Epithelial cell of esophagus (primary cell): ENCODE results near the gene BRAP.
"Not testable (repeated sequence)": the region's sequence is repeated elsewhere in the genome, so short reads cannot be mapped to it uniquely, and the experiment has no call there.

Source experiments
- DNase-seq: peaks from one replicate; pipeline ENCODE4 v3.0.0; 2010; ENCODE audit warnings: low read depth
- H3K4me3 ChIP-seq: 2 replicates; pipeline ENCODE4 v1.5.1; 2011; ENCODE audit warnings: mild to moderate bottlenecking, low read length, control low read depth
- TF ChIP-seq, protein P1 (sequence below): IDR thresholded peaks from 2 replicates; pipeline ENCODE4 v1.5.1; 2011; ENCODE audit warnings: low read depth, mild to moderate bottlenecking, low read length, control low read depth, inconsistent platforms; ENCODE audit not compliant: insufficient read depth; ENCODE audit errors: missing control alignments

BRAP gene

DNA sequence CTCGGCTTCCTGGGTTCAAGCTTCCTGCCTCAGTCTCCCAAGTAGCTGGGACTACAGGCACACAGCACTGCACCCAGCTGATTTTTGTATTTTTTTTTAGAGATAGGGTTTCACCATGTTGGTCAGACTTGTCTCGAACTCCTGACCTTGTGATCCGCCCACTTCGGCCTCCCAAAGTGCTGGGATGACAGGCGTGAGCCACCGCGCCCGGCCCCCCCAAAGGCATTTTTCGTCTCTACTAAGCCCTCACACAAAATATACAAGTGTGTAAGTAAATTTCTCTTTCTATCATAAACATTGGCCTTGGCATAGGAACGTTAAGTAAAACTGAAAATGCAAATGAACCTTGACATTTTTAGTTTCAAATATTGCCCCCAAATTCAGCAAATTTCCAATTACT, 2.2 kb upstream of the BRAP start:
- DNase-seq = no peak

DNA sequence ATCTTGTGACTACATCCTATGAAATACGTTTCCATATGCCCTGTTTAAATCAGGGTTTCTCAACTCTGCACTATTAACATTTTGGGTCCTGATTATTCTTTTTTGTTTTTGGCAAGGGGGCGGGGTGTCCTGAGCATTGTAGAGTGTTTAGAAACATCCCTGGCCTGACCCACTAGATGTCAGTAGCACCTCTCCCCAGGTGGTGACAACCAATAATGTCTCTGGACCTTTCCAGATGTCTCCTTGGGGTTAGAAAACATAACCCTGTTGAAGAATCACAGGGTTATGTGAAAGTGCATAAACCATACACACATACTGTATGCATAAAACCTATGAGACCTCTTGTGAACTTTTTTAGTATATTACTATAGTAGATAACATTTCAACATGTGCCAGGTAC, 1.5 kb upstream of the BRAP start:
- no peak overlapping the region for H3K4me3 ChIP-seq
- TF ChIP-seq, protein P1, sequence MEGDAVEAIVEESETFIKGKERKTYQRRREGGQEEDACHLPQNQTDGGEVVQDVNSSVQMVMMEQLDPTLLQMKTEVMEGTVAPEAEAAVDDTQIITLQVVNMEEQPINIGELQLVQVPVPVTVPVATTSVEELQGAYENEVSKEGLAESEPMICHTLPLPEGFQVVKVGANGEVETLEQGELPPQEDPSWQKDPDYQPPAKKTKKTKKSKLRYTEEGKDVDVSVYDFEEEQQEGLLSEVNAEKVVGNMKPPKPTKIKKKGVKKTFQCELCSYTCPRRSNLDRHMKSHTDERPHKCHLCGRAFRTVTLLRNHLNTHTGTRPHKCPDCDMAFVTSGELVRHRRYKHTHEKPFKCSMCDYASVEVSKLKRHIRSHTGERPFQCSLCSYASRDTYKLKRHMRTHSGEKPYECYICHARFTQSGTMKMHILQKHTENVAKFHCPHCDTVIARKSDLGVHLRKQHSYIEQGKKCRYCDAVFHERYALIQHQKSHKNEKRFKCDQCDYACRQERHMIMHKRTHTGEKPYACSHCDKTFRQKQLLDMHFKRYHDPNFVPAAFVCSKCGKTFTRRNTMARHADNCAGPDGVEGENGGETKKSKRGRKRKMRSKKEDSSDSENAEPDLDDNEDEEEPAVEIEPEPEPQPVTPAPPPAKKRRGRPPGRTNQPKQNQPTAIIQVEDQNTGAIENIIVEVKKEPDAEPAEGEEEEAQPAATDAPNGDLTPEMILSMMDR = peak; percentile 29
- DNase-seq = peak; percentile 16

More for the DNA sequence above, 2.2 kb upstream of the BRAP start:
- TF ChIP-seq, protein P1 = no peak
- no peak overlapping the region for H3K4me3 ChIP-seq

DNA sequence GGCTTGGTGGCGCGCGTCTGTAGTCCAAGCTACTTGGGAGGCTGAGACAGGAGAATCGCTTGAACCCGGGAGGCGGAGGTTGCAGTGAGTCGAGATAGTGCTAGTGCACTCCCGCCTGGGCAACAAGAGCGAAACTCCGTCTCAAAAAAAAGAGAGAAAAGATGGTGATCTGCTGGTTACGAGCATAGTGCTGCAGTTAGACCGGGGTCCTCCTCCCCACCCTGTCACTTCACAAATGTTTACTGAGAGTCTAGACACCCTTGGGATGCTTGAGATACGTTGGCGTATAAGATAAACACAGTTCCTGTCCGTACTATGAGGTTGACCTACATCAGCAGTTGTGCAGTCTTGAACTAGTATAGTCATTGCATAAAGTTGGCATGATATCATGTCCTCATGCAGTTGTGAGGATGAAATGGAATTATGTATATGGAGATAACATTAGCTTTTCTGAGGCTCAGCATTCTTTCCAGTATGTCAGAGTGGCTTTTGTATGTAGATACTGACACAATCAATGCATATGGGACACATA, 884 bp upstream of the BRAP start:
- H3K4me3 ChIP-seq = peak overlapping the region; percentile 91
- TF ChIP-seq, protein P1 = no peak
- DNase-seq = no peak

DNA sequence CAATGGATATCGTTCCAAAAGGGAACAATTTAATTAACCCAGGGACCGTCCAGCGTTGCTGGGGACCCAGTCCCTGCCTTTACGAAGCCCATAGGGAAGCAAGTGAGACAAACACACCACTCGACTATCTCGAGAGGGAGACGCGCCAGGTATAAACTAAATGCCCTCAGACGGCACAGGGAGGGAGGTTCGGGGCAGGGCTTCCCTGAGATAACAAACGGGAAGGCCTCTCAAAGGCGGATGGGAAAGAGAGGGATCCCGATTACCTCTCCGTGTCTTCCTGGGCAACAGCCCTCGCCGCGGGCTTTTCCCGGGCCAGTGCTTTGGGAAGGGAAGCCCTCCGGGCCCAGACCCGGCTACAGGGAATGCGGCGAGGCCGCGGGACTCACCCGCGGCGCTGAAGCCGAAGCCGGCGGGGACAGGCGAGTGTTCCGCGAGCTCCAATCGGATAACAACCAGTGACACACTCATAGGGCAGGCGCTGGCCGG, 390 bp downstream of the BRAP start:
- H3K4me3 ChIP-seq = peak overlapping the region; percentile 91
- DNase-seq = peak; percentile 38
- TF ChIP-seq, protein P1 = no peak

DNA sequence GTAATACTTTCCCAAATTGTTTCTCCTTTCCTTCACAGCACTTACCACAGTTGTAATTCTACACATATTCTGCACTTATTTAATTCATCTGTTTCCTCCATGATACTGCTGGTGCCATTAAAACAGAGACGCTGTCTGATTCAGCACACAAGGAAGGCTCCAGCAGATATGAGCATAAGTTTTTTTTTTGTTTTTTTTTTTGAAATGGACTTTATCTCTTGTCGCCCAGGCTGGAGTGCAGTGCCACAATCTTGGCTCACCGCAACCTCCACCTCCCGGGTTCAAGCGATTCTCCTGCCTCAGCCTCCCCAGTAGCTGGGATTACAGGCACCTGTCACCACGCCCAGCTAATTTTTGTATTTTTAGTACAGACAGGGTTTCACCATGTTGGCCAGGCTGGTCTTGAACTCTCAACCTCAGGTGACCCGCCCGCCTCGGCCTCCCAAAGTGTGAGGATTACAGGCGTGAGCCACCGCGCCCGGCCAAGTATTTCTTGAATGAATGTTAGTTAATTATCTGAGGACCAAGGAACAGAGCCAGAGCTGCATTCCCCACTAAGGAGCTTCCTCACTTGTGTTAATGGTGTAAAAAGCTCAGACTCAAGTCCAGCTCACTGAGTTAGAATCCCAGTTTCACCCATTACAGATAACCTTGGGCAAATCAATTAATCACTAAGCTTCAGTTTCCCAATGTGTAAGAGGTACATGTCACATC, 1.1 kb downstream of the BRAP start:
- not testable (repeated sequence) for DNase-seq

DNA sequence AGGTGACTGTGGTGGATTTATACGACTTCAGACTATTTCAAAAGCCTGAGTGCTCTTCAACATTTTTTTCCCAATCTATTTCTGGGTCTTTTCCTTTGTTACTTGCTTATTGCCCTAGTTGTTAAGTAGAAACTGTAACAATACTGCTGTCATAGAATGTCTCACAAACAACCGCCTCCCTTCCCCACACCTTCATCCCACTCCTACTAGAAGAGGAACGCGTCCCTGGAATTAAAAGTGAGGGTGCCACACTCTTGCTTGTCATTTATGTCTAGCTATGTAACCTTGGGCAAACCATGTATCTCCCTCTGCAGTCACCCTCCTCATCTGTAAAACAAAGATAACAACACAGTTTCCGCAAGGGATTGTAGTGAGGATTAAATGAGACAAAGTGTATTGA, 8.6 kb downstream of the BRAP start:
- TF ChIP-seq, protein P1 = no peak
- H3K4me3 ChIP-seq = no peak overlapping the region
- DNase-seq = no peak

More for the DNA sequence above, 1.1 kb downstream of the BRAP start:
- peak overlapping the region; percentile 91 for H3K4me3 ChIP-seq

DNA sequence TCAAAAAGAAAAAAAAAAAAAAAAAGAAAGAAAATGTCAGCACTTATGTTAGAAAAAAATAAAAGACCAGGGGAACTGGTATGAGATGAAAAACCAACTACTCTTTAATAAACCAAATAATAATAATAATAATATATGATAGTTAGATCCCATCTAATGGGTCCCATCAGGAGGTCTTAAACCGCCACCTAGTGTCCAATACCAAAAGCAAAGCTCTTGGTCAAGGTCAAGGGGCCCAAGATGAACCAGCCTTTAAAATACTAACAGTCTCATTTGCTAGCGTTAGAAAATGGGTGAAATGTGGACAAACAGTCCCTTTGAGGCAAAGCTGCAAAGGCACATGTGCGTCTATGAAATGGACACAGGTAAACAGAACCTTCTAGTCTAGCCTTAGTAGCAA, 12.3 kb downstream of the BRAP start:
- no peak overlapping the region for H3K4me3 ChIP-seq
- DNase-seq = peak; percentile 35
- TF ChIP-seq, protein P1 = peak; percentile 48
